HUES6 (cell line): ENCODE data around the gene CLC.

Source experiments
- H3K27ac ChIP-seq: 2 replicates; pipeline ENCODE4 v1.7.0; 2013; ENCODE audit warnings: low read depth, mild to moderate bottlenecking, low read length, inconsistent platforms
- H3K27me3 ChIP-seq: 2 replicates; pipeline ENCODE4 v1.6.1; 2013; ENCODE audit warnings: low read length; ENCODE audit not compliant: control insufficient read depth, insufficient read depth
- H3K36me3 ChIP-seq: 2 replicates; pipeline ENCODE4 v1.6.1; 2013; ENCODE audit warnings: low read length; ENCODE audit not compliant: control insufficient read depth, insufficient read depth
- H3K4me1 ChIP-seq: 2 replicates; pipeline ENCODE4 v1.6.1; 2013; ENCODE audit warnings: low read length; ENCODE audit not compliant: control insufficient read depth, insufficient read depth
- H3K4me3 ChIP-seq: 2 replicates; pipeline ENCODE4 v1.5.1; 2013; ENCODE audit warnings: low read depth, low read length
- H3K9ac ChIP-seq: one replicate; pipeline ENCODE4 v1.6.1; 2013; ENCODE audit warnings: mild to moderate bottlenecking, low read length
- H3K9me3 ChIP-seq: 2 replicates; pipeline ENCODE4 v1.6.1; 2013; ENCODE audit warnings: low read depth, low read length; ENCODE audit not compliant: control insufficient read depth, insufficient read depth

Gene CLC

GRCh38 chr19:39752390-39752789, 14.6 kb upstream of the CLC start:
- Histone ChIP-seq H3K27me3 (peaks cover 59% of the 10 kb centered on the region), H3K4me1 (no peaks in the 10 kb centered on the region), H3K9ac (no peak overlapping the region), H3K9me3 (no peaks in the 10 kb centered on the region), H3K4me3 (no peak overlapping the region), H3K36me3 (no peaks in the 10 kb centered on the region), H3K27ac (no peak overlapping the region)

GRCh38 chr19:39749981-39750380, 12.2 kb upstream of the CLC start:
- Histone ChIP-seq H3K4me3 (no peak overlapping the region), H3K36me3 (no peaks in the 10 kb centered on the region), H3K4me1 (no peaks in the 10 kb centered on the region), H3K27ac (no peak overlapping the region), H3K9me3 (no peaks in the 10 kb centered on the region), H3K9ac (no peak overlapping the region), H3K27me3 (peaks cover 43% of the 10 kb centered on the region)

GRCh38 chr19:39746836-39747529, 9.2 kb upstream of the CLC start:
- Histone ChIP-seq H3K4me1 (no peaks in the 10 kb centered on the region), H3K27ac (no peak overlapping the region), H3K36me3 (no peaks in the 10 kb centered on the region), H3K27me3 (peaks cover 46% of the 10 kb centered on the region), H3K9ac (no peak overlapping the region), H3K9me3 (no peaks in the 10 kb centered on the region), H3K4me3 (no peak overlapping the region)

- Histone ChIP-seq H3K27ac (no peak overlapping the region), H3K9ac (no peak overlapping the region), H3K27me3 (peaks cover 36% of the 10 kb centered on the region), H3K4me1 (no peaks in the 10 kb centered on the region), H3K9me3 (no peaks in the 10 kb centered on the region), H3K36me3 (no peaks in the 10 kb centered on the region), H3K4me3 (no peak overlapping the region)
These were observed 7.8 kb upstream of the CLC start for GRCh38 chr19:39745643-39746042.

GRCh38 chr19:39740395-39740794, 2.6 kb upstream of the CLC start:
- peaks cover 28% of the 10 kb centered on the region for H3K27me3 ChIP-seq
- no peaks in the 10 kb centered on the region for H3K9me3 ChIP-seq

GRCh38 chr19:39738814-39739213, 985 bp upstream of the CLC start:
- H3K9me3 ChIP-seq, result no peaks in the 10 kb centered on the region
- no peak overlapping the region for H3K9ac ChIP-seq
- peaks cover 23% of the 10 kb centered on the region for H3K27me3 ChIP-seq
- no peak overlapping the region for H3K27ac ChIP-seq
- H3K4me1 ChIP-seq, result no peaks in the 10 kb centered on the region
- H3K36me3 ChIP-seq, result no peaks in the 10 kb centered on the region
- H3K4me3 ChIP-seq, result no peak overlapping the region

More at GRCh38 chr19:39740395-39740794, 2.6 kb upstream of the CLC start:
- Histone ChIP-seq H3K27ac (no peak overlapping the region), H3K9ac (no peak overlapping the region), H3K36me3 (no peaks in the 10 kb centered on the region), H3K4me3 (no peak overlapping the region), H3K4me1 (no peaks in the 10 kb centered on the region)

GRCh38 chr19:39737351-39737750, 478 bp downstream of the CLC start:
- Histone ChIP-seq H3K27ac (no peak overlapping the region), H3K4me1 (no peaks in the 10 kb centered on the region), H3K27me3 (peaks cover 15% of the 10 kb centered on the region), H3K4me3 (no peak overlapping the region), H3K9me3 (no peaks in the 10 kb centered on the region), H3K36me3 (no peaks in the 10 kb centered on the region), H3K9ac (no peak overlapping the region)

- H3K36me3 ChIP-seq, result no peaks in the 10 kb centered on the region
- no peaks in the 10 kb centered on the region for H3K4me1 ChIP-seq
- no peaks in the 10 kb centered on the region for H3K9me3 ChIP-seq
- no peak overlapping the region for H3K4me3 ChIP-seq
- no peak overlapping the region for H3K9ac ChIP-seq
- H3K27me3 ChIP-seq, result peaks cover 21% of the 10 kb centered on the region
- no peak overlapping the region for H3K27ac ChIP-seq
These were observed 1.7 kb downstream of the CLC start for GRCh38 chr19:39736088-39736487.

- Histone ChIP-seq H3K9ac (no peak overlapping the region), H3K27me3 (peaks cover 23% of the 10 kb centered on the region), H3K9me3 (no peaks in the 10 kb centered on the region), H3K36me3 (no peaks in the 10 kb centered on the region), H3K27ac (no peak overlapping the region), H3K4me3 (no peak overlapping the region), H3K4me1 (no peaks in the 10 kb centered on the region)
These were observed 2.1 kb downstream of the CLC start for GRCh38 chr19:39735688-39736087.

- Histone ChIP-seq H3K27ac (no peak overlapping the region), H3K27me3 (peaks cover 21% of the 10 kb centered on the region), H3K36me3 (no peaks in the 10 kb centered on the region), H3K9ac (no peak overlapping the region), H3K4me3 (no peak overlapping the region), H3K4me1 (no peaks in the 10 kb centered on the region), H3K9me3 (no peaks in the 10 kb centered on the region)
These were observed 4.0 kb downstream of the CLC start for GRCh38 chr19:39733841-39734240.

- H3K27ac ChIP-seq, result no peak overlapping the region
- H3K9me3 ChIP-seq, result no peaks in the 10 kb centered on the region
- no peak overlapping the region for H3K9ac ChIP-seq
- H3K36me3 ChIP-seq, result no peaks in the 10 kb centered on the region
- no peak overlapping the region for H3K4me3 ChIP-seq
- H3K27me3 ChIP-seq, result peaks cover 28% of the 10 kb centered on the region
- H3K4me1 ChIP-seq, result no peaks in the 10 kb centered on the region
These were observed 6.1 kb downstream of the CLC start for GRCh38 chr19:39731685-39732084.
